Measurements from ENCODE around the gene CARMIL1.

The CARMIL1 gene

DNA sequence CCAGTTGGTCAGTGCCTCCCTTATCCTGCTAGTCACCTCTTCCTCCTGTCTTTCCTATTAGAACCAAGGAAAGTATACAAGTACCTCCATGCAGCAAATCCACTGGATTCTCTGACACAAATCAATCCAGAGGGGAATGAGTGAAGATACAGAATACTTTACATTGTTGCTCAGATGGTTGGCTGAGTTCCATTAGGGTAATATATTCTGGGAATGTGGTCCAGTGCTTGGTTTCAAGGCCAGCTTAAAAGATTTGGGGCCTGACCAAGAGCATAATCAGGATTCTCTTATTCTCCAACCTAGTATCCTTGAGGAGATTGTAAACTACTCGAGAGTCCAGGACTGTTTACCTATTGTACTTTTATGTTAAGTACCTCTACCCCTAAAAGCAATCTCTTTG lies 23.0 kb downstream of the CARMIL1 start:
- no peaks in the 10 kb centered on the region for H3K9me3 ChIP-seq (ENCODE audit: severe bottlenecking)
- no peaks in the 10 kb centered on the region for H3K36me3 ChIP-seq (ENCODE audit: low read depth)
- DNase-seq (ENCODE audit: low spot score) (no peak), ATAC-seq (ENCODE audit: low read depth) (no peak)
- H3K4me1 ChIP-seq (ENCODE audit: insufficient read depth, poor library complexity, severe bottlenecking), result no peaks in the 10 kb centered on the region
- H3K4me3 ChIP-seq (ENCODE audit: severe bottlenecking), result no peak overlapping the region
- H3K27ac ChIP-seq (ENCODE audit: poor library complexity, severe bottlenecking), result no peak overlapping the region
- TF ChIP-seq, protein P1, sequence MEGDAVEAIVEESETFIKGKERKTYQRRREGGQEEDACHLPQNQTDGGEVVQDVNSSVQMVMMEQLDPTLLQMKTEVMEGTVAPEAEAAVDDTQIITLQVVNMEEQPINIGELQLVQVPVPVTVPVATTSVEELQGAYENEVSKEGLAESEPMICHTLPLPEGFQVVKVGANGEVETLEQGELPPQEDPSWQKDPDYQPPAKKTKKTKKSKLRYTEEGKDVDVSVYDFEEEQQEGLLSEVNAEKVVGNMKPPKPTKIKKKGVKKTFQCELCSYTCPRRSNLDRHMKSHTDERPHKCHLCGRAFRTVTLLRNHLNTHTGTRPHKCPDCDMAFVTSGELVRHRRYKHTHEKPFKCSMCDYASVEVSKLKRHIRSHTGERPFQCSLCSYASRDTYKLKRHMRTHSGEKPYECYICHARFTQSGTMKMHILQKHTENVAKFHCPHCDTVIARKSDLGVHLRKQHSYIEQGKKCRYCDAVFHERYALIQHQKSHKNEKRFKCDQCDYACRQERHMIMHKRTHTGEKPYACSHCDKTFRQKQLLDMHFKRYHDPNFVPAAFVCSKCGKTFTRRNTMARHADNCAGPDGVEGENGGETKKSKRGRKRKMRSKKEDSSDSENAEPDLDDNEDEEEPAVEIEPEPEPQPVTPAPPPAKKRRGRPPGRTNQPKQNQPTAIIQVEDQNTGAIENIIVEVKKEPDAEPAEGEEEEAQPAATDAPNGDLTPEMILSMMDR (IDR thresholded peaks at IDR 0.05; ENCODE audit: poor library complexity, severe bottlenecking), result no peak
- no peaks in the 10 kb centered on the region for H3K27me3 ChIP-seq (ENCODE audit: insufficient read depth, poor library complexity, severe bottlenecking)

GRCh38 chr6:25302677-25303128 lies 23.5 kb downstream of the CARMIL1 start:
- Histone ChIP-seq H3K27ac (ENCODE audit: poor library complexity, severe bottlenecking) (no peak overlapping the region), H3K4me3 (ENCODE audit: severe bottlenecking) (no peak overlapping the region), H3K9me3 (ENCODE audit: severe bottlenecking) (no peaks in the 10 kb centered on the region), H3K36me3 (ENCODE audit: low read depth) (no peaks in the 10 kb centered on the region), H3K4me1 (ENCODE audit: insufficient read depth, poor library complexity, severe bottlenecking) (no peaks in the 10 kb centered on the region), H3K27me3 (ENCODE audit: insufficient read depth, poor library complexity, severe bottlenecking) (no peaks in the 10 kb centered on the region)
- TF ChIP-seq, protein P1 (IDR thresholded peaks at IDR 0.05; ENCODE audit: poor library complexity, severe bottlenecking), result no peak
- ATAC-seq (ENCODE audit: low read depth) (peak; percentile 51; the same call in 2 of the 3 replicates), DNase-seq (ENCODE audit: low spot score) (no peak)

GRCh38 chr6:25303254-25303653 lies 24.1 kb downstream of the CARMIL1 start:
- ATAC-seq (ENCODE audit: low read depth) (no peak), DNase-seq (ENCODE audit: low spot score) (no peak)
- TF ChIP-seq, protein P1 (IDR thresholded peaks at IDR 0.05; ENCODE audit: poor library complexity, severe bottlenecking), result no peak
- Histone ChIP-seq H3K9me3 (ENCODE audit: severe bottlenecking) (no peaks in the 10 kb centered on the region), H3K27ac (ENCODE audit: poor library complexity, severe bottlenecking) (no peak overlapping the region), H3K36me3 (ENCODE audit: low read depth) (no peaks in the 10 kb centered on the region), H3K27me3 (ENCODE audit: insufficient read depth, poor library complexity, severe bottlenecking) (no peaks in the 10 kb centered on the region), H3K4me1 (ENCODE audit: insufficient read depth, poor library complexity, severe bottlenecking) (no peaks in the 10 kb centered on the region), H3K4me3 (ENCODE audit: severe bottlenecking) (no peak overlapping the region)

DNA sequence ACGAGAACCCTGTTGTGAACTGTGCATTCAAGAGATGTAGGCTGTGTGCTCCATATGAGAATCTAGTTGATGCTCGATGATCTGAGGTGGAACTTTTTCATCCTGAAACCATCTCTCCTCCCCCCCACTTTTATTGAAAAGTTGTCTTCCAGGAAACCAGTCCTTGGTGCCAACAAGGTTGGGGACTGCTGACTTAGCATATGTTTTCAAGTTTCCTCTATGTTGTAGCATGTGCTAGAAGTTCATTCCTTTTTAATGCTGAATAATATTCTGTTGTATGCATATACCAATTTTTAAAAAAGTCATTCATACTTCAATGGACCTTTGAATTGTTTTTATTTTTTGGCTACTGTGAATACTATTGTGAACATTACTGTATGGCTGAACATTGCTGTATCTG lies 27.2 kb downstream of the CARMIL1 start:
- DNase-seq (ENCODE audit: low spot score) (no peak), ATAC-seq (ENCODE audit: low read depth) (no peak)
- TF ChIP-seq, protein P1 (IDR thresholded peaks at IDR 0.05; ENCODE audit: poor library complexity, severe bottlenecking), result no peak
- Histone ChIP-seq H3K9me3 (ENCODE audit: severe bottlenecking) (no peaks in the 10 kb centered on the region), H3K27ac (ENCODE audit: poor library complexity, severe bottlenecking) (no peak overlapping the region), H3K36me3 (ENCODE audit: low read depth) (no peaks in the 10 kb centered on the region), H3K27me3 (ENCODE audit: insufficient read depth, poor library complexity, severe bottlenecking) (no peaks in the 10 kb centered on the region), H3K4me1 (ENCODE audit: insufficient read depth, poor library complexity, severe bottlenecking) (peaks cover 9% of the 10 kb centered on the region), H3K4me3 (ENCODE audit: severe bottlenecking) (no peak overlapping the region)

GRCh38 chr6:25307805-25308494 lies 28.8 kb downstream of the CARMIL1 start:
- Histone ChIP-seq H3K27ac (ENCODE audit: poor library complexity, severe bottlenecking) (no peak overlapping the region), H3K4me1 (ENCODE audit: insufficient read depth, poor library complexity, severe bottlenecking) (peaks cover 23% of the 10 kb centered on the region), H3K36me3 (ENCODE audit: low read depth) (no peaks in the 10 kb centered on the region), H3K27me3 (ENCODE audit: insufficient read depth, poor library complexity, severe bottlenecking) (no peaks in the 10 kb centered on the region), H3K9me3 (ENCODE audit: severe bottlenecking) (no peaks in the 10 kb centered on the region), H3K4me3 (ENCODE audit: severe bottlenecking) (no peak overlapping the region)
- ATAC-seq (ENCODE audit: low read depth) (no peak), DNase-seq (ENCODE audit: low spot score) (no peak)
- TF ChIP-seq, protein P1 (IDR thresholded peaks at IDR 0.05; ENCODE audit: poor library complexity, severe bottlenecking), result no peak
